Activated CD4-positive, alpha-beta T cell treated with anti-CD3 and anti-CD28 coated beads, Interleukin-2, Interleukin-6, amounts not matched to agents 100 ng/mL and 50 ng/mL, durations not matched to agents 16 hours and 8 hours (primary cell): ENCODE results near the gene PRKG2.

Experiments used
- DNase-seq: peaks from one replicate; pipeline ENCODE4 v3.0.0-alpha.2; 2020

Gene PRKG2

GRCh38 chr4:81217779-81218178 lies 2.8 kb upstream of the PRKG2 start:
- DNase-seq, result no peak

- DNase-seq, result no peak
Measured at GRCh38 chr4:81215931-81216330, 909 bp upstream of the PRKG2 start.

- DNase-seq, result peak; percentile 1
Measured at GRCh38 chr4:81214144-81214880, 710 bp downstream of the PRKG2 start.

- DNase-seq, result no peak
Measured at GRCh38 chr4:81213671-81214070, 1.4 kb downstream of the PRKG2 start.

- DNase-seq, result no peak
Measured at GRCh38 chr4:81211956-81212355, 3.1 kb downstream of the PRKG2 start.

- DNase-seq, result no peak
Measured at GRCh38 chr4:81207828-81208227, 7.2 kb downstream of the PRKG2 start.

- DNase-seq, result no peak
Measured at GRCh38 chr4:81205302-81205701, 9.7 kb downstream of the PRKG2 start.

- DNase-seq, result no peak
Measured at GRCh38 chr4:81204571-81204970, 10.5 kb downstream of the PRKG2 start.

GRCh38 chr4:81199831-81200230 lies 15.2 kb downstream of the PRKG2 start:
- DNase-seq, result no peak

GRCh38 chr4:81198609-81199008 lies 16.4 kb downstream of the PRKG2 start:
- DNase-seq, result peak; percentile 8

- DNase-seq, result no peak
Measured at GRCh38 chr4:81197864-81198524, 17.0 kb downstream of the PRKG2 start.

GRCh38 chr4:81196126-81196650 lies 18.8 kb downstream of the PRKG2 start:
- no peak for DNase-seq

GRCh38 chr4:81195475-81195874 lies 19.5 kb downstream of the PRKG2 start:
- DNase-seq, result no peak

- no peak for DNase-seq
Measured at GRCh38 chr4:81194286-81194685, 20.7 kb downstream of the PRKG2 start.

- no peak for DNase-seq
Measured at GRCh38 chr4:81180916-81181315, 34.1 kb downstream of the PRKG2 start.

GRCh38 chr4:81179326-81179725 lies 35.7 kb downstream of the PRKG2 start:
- no peak for DNase-seq

GRCh38 chr4:81173213-81173612 lies 41.8 kb downstream of the PRKG2 start:
- DNase-seq, result no peak

GRCh38 chr4:81166458-81167160 lies 48.4 kb downstream of the PRKG2 start:
- no peak for DNase-seq

GRCh38 chr4:81165861-81166430 lies 49.1 kb downstream of the PRKG2 start:
- no peak for DNase-seq

- no peak for DNase-seq
Measured at GRCh38 chr4:81164623-81165416, 50.2 kb downstream of the PRKG2 start.

GRCh38 chr4:81164126-81164525 lies 50.9 kb downstream of the PRKG2 start:
- DNase-seq, result no peak

GRCh38 chr4:81162752-81163458 lies 52.1 kb downstream of the PRKG2 start:
- DNase-seq, result no peak
